C4-2B (cell line): ENCODE results near the gene MAZ.

ENCODE experiments used
- CTCF ChIP-seq: fragments of 450-650 bp; conservative IDR thresholded peaks from 2 replicates; pipeline ENCODE4 v1.5.1; 2017; ENCODE audit warnings: mild to moderate bottlenecking
- ZFX ChIP-seq: fragments of 450-650 bp; IDR thresholded peaks from 2 replicates; pipeline ENCODE4 v1.6.1; 2017

- TF ChIP-seq CTCF = no peak
- TF ChIP-seq ZFX = no peak
These were observed 16.6 kb upstream of the MAZ start for GRCh38 chr16:29789775-29790182.
